H9 (cell line): ENCODE results near the gene G2E3. TPM values are rescaled to one million over a fixed set of nuclear protein-coding genes. Genes with fewer than 3 reads are reported as not detected.

Source experiments
- DNase-seq: peaks from one replicate; pipeline ENCODE4 v3.0.0-alpha.2; 2017
- H2AFZ ChIP-seq: one replicate; pipeline ENCODE4 v1.6.1; 2013; ENCODE audit warnings: mild to moderate bottlenecking, low read length, control low read depth, moderate library complexity
- H2AK5ac ChIP-seq: 2 replicates; pipeline ENCODE4 v1.6.1; 2013; ENCODE audit warnings: low read length, control low read depth, mixed read lengths; ENCODE audit not compliant: insufficient read length
- H2BK120ac ChIP-seq: one replicate; pipeline ENCODE4 v1.6.1; 2013; ENCODE audit warnings: low read depth, mild to moderate bottlenecking, low read length, control low read depth, inconsistent platforms; ENCODE audit not compliant: poor library complexity, severe bottlenecking
- H2BK12ac ChIP-seq: 2 replicates; pipeline ENCODE4 v1.6.1; 2013; ENCODE audit warnings: low read length, control low read depth, mixed read lengths, low read depth; ENCODE audit not compliant: insufficient read length
- H2BK15ac ChIP-seq: 2 replicates; pipeline ENCODE4 v1.6.1; 2013; ENCODE audit warnings: low read depth, low read length, control low read depth
- H2BK20ac ChIP-seq: one replicate; pipeline ENCODE4 v1.6.1; 2013; ENCODE audit warnings: low read depth, mild to moderate bottlenecking, low read length, control low read depth, inconsistent platforms; ENCODE audit not compliant: poor library complexity, severe bottlenecking
- H2BK5ac ChIP-seq: 2 replicates; pipeline ENCODE4 v1.6.1; 2013; ENCODE audit warnings: low read length, control low read depth, mixed read lengths; ENCODE audit not compliant: insufficient read length
- H3K14ac ChIP-seq: 2 replicates; pipeline ENCODE4 v1.6.1; 2013; ENCODE audit warnings: low read length, control low read depth; ENCODE audit not compliant: insufficient read depth
- H3K18ac ChIP-seq: 2 replicates; pipeline ENCODE4 v1.6.1; 2013; ENCODE audit warnings: low read depth, mild to moderate bottlenecking, mixed read lengths, low read length, control low read depth; ENCODE audit not compliant: insufficient read length
- H3K23ac ChIP-seq: 2 replicates; pipeline ENCODE4 v1.6.1; 2013; ENCODE audit warnings: low read length, control low read depth, mixed read lengths, low read depth; ENCODE audit not compliant: insufficient read length
- H3K23me2 ChIP-seq: 2 replicates; pipeline ENCODE4 v1.6.1; 2013; ENCODE audit warnings: low read depth, mild to moderate bottlenecking, mixed read lengths, low read length, control low read depth; ENCODE audit not compliant: insufficient read length, poor library complexity, severe bottlenecking
- H3K27ac ChIP-seq: 2 replicates; pipeline ENCODE4 v1.5.1; 2013; ENCODE audit warnings: low read length, control low read depth, mixed read lengths, low read depth; ENCODE audit not compliant: insufficient read length
- H3K27me3 ChIP-seq: 2 replicates; pipeline ENCODE4 v1.6.1; 2013; ENCODE audit warnings: low read length, control low read depth, inconsistent platforms; ENCODE audit not compliant: insufficient read depth
- H3K4ac ChIP-seq: 2 replicates; pipeline ENCODE4 v1.6.1; 2013; ENCODE audit warnings: low read depth, mild to moderate bottlenecking, control low read depth, inconsistent platforms, low read length, moderate library complexity
- H3K4me1 ChIP-seq: 2 replicates; pipeline ENCODE4 v1.6.1; 2013; ENCODE audit warnings: low read length, control low read depth, inconsistent platforms; ENCODE audit not compliant: insufficient read depth
- H3K4me2 ChIP-seq: 2 replicates; pipeline ENCODE4 v1.6.1; 2013; ENCODE audit warnings: low read length, control low read depth, mixed read lengths; ENCODE audit not compliant: insufficient read length, insufficient read depth
- H3K56ac ChIP-seq: 2 replicates; pipeline ENCODE4 v1.6.1; 2013; ENCODE audit warnings: low read depth, mild to moderate bottlenecking, mixed read lengths, low read length, control low read depth; ENCODE audit not compliant: insufficient read length
- H3K79me1 ChIP-seq: 2 replicates; pipeline ENCODE4 v1.6.1; 2013; ENCODE audit warnings: low read depth, mild to moderate bottlenecking, moderate library complexity, low read length, control low read depth, inconsistent platforms; ENCODE audit not compliant: insufficient read depth, poor library complexity, severe bottlenecking
- H3K79me2 ChIP-seq: 2 replicates; pipeline ENCODE4 v1.6.1; 2013; ENCODE audit warnings: low read length, control low read depth, inconsistent platforms; ENCODE audit not compliant: insufficient read depth
- H3K9ac ChIP-seq: 2 replicates; pipeline ENCODE4 v1.6.1; 2013; ENCODE audit warnings: low read length, control low read depth, mixed read lengths; ENCODE audit not compliant: insufficient read length; ENCODE audit errors: extremely low read depth
- H3K9me3 ChIP-seq: one replicate; pipeline ENCODE4 v1.6.1; 2013; ENCODE audit warnings: low read depth, low read length, inconsistent platforms; ENCODE audit not compliant: control insufficient read depth
- H3T11ph ChIP-seq: one replicate; pipeline ENCODE4 v1.6.1; 2013; ENCODE audit warnings: mild to moderate bottlenecking, low read length, control low read depth, inconsistent platforms
- H4K20me1 ChIP-seq: one replicate; pipeline ENCODE4 v1.6.1; 2013; ENCODE audit not compliant: control insufficient read depth, insufficient read length, insufficient read depth
- H4K5ac ChIP-seq: 2 replicates; pipeline ENCODE4 v1.6.1; 2013; ENCODE audit warnings: low read depth, mild to moderate bottlenecking, mixed read lengths, low read length, control low read depth; ENCODE audit not compliant: insufficient read length
- H4K8ac ChIP-seq: replicated peaks from 2 replicates; pipeline ENCODE4 v1.6.1; 2013; ENCODE audit warnings: low read length, control low read depth, mixed read lengths, low read depth; ENCODE audit not compliant: insufficient read length
- H4K91ac ChIP-seq: 2 replicates; pipeline ENCODE4 v1.6.1; 2013; ENCODE audit warnings: low read depth, mild to moderate bottlenecking, moderate library complexity, mixed read lengths, low read length, control low read depth; ENCODE audit not compliant: insufficient read length
- H3K27ac Mint-ChIP-seq, 3 experiments: 2 replicates in 2 of 3; 3 replicates in 1 of 3; pipeline ENCODE4 v1.8.0; 2020 to 2021; ENCODE audit warnings: mixed read lengths in 3 of 3, mild to moderate bottlenecking in 1 of 3, moderate library complexity in 1 of 3
- H3K27me3 Mint-ChIP-seq: 2 replicates; pipeline ENCODE4 v1.8.0; 2021; ENCODE audit warnings: low read depth, mild to moderate bottlenecking, moderate library complexity, mixed read lengths
- H3K36me3 Mint-ChIP-seq, 3 experiments: 2 replicates in 2 of 3; 3 replicates in 1 of 3; pipeline ENCODE4 v1.8.0; 2020 to 2021; ENCODE audit warnings: low read depth in 3 of 3, mixed read lengths in 3 of 3; ENCODE audit not compliant: insufficient read depth in 1 of 3
- H3K4me1 Mint-ChIP-seq, 2 experiments: 2 replicates each; pipeline ENCODE4 v1.8.0; 2020; ENCODE audit warnings: mixed read lengths in 2 of 2
- H3K4me3 Mint-ChIP-seq, 2 experiments: 2 replicates in 1 of 2; 3 replicates in 1 of 2; pipeline ENCODE4 v1.8.0; 2020 to 2021; ENCODE audit warnings: mild to moderate bottlenecking in 2 of 2, mixed read lengths in 2 of 2, moderate library complexity in 1 of 2
- H3K9me3 Mint-ChIP-seq, 2 experiments: 2 replicates in 1 of 2; 3 replicates in 1 of 2; pipeline ENCODE4 v1.8.0; 2020; ENCODE audit warnings: mild to moderate bottlenecking in 2 of 2, mixed read lengths in 2 of 2, moderate library complexity in 1 of 2
- WGBS: extraction: QIAGEN DNeasy Blood & Tissue Kit; methylation state at CpG from one replicate; pipeline ENCODE4 v1.1.7; 2013; ENCODE audit warnings: missing lambda C conversion rate, low lambda C conversion rate, mixed read lengths; ENCODE audit not compliant: insufficient read length; ENCODE audit errors: extremely low coverage; 5-methylcytosine and 5-hydroxymethylcytosine counted together
- total RNA-seq: library from RNA; stranded (reverse); gene quantifications from 2 replicates; pipeline ENCODE4 v1.2.1, GENCODE V29; 2021
- TF ChIP-seq, protein P1 (sequence below): fragments of 200-600 bp; sonication (generic); conservative IDR thresholded peaks from 3 replicates; pipeline ENCODE4 v1.8.0; 2021; ENCODE audit warnings: antibody characterized with exemption, mild to moderate bottlenecking

Gene G2E3
- total RNA-seq, 1 experiment from 2014 or later: 49.2 TPM

DNA sequence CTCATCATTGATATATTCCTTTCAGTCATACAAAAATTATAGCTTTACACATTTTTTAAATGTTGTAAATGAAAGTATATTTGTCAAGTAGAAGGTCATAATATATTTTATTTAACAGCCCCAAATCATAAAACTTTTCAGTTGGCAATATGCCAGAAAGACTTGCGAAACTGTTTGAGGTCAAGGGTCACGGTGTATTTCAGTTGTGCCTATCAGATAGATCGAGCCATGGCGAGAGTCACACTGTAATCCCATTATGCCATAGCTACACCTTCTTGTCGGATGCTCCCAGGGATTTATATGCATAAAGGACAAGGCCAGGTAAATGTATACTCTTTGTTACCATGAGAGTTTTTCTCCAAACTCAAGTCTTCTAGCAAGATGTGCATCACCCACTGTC lies 26.7 kb upstream of the G2E3 start:
- Histone ChIP-seq H3K79me2 (no peaks in the 10 kb centered on the region), H3K27ac (no peak overlapping the region), H4K8ac (no peak overlapping the region), H4K5ac (no peak overlapping the region), H3K9ac (no peak overlapping the region), H2BK120ac (no peak overlapping the region), H2BK12ac (no peak overlapping the region), H2AFZ (no peak overlapping the region), H3K4me2 (no peak overlapping the region), H3K23me2 (no peaks in the 10 kb centered on the region), H3K23ac (no peak overlapping the region), H3T11ph (no peak overlapping the region), H3K14ac (no peak overlapping the region), H3K56ac (no peak overlapping the region), H3K4ac (no peak overlapping the region), H3K18ac (no peak overlapping the region), H2BK5ac (no peak overlapping the region), H2BK15ac (no peak overlapping the region), H2AK5ac (no peak overlapping the region), H4K20me1 (no peaks in the 10 kb centered on the region), H3K27me3 (no peaks in the 10 kb centered on the region), H4K91ac (no peak overlapping the region), H3K4me1 (peaks cover 4% of the 10 kb centered on the region; the same call in 1 of the 2 replicates), H3K79me1 (no peaks in the 10 kb centered on the region), H2BK20ac (no peak overlapping the region), H3K9me3 (no peaks in the 10 kb centered on the region)
- Mint-ChIP-seq H3K4me3 (no peak overlapping the region), H3K4me1 (peaks cover 15 to 26% of the 10 kb centered on the region in 2 experiments), H3K27me3 (no peaks in the 10 kb centered on the region), H3K9me3 (peaks cover 5 to 8% of the 10 kb centered on the region in 2 experiments; a peak in 4 of 5 replicates), H3K27ac (no peak overlapping the region), H3K36me3 (peaks cover under 1 to 10% (median 4%) of the 10 kb centered on the region in 3 experiments; a peak in 4 of 7 replicates)
- WGBS: no CpG with 5 or more reads among the region's 5 CpGs
- DNase-seq: no peak
- TF ChIP-seq, protein P1, sequence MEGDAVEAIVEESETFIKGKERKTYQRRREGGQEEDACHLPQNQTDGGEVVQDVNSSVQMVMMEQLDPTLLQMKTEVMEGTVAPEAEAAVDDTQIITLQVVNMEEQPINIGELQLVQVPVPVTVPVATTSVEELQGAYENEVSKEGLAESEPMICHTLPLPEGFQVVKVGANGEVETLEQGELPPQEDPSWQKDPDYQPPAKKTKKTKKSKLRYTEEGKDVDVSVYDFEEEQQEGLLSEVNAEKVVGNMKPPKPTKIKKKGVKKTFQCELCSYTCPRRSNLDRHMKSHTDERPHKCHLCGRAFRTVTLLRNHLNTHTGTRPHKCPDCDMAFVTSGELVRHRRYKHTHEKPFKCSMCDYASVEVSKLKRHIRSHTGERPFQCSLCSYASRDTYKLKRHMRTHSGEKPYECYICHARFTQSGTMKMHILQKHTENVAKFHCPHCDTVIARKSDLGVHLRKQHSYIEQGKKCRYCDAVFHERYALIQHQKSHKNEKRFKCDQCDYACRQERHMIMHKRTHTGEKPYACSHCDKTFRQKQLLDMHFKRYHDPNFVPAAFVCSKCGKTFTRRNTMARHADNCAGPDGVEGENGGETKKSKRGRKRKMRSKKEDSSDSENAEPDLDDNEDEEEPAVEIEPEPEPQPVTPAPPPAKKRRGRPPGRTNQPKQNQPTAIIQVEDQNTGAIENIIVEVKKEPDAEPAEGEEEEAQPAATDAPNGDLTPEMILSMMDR: no peak
